ENCODE results near the gene BICC1. TPM values are rescaled to one million over a fixed set of nuclear protein-coding genes. Genes with fewer than 3 reads are reported as not detected.
A peak's percentile ranks its signal among the peaks of the same experiment; 100 is the strongest.

BICC1 gene
- total and polyA plus RNA-seq, 2 of the 4 experiments (the other 2 are of a cell fraction) = 5.7 to 42.5 TPM

DNA sequence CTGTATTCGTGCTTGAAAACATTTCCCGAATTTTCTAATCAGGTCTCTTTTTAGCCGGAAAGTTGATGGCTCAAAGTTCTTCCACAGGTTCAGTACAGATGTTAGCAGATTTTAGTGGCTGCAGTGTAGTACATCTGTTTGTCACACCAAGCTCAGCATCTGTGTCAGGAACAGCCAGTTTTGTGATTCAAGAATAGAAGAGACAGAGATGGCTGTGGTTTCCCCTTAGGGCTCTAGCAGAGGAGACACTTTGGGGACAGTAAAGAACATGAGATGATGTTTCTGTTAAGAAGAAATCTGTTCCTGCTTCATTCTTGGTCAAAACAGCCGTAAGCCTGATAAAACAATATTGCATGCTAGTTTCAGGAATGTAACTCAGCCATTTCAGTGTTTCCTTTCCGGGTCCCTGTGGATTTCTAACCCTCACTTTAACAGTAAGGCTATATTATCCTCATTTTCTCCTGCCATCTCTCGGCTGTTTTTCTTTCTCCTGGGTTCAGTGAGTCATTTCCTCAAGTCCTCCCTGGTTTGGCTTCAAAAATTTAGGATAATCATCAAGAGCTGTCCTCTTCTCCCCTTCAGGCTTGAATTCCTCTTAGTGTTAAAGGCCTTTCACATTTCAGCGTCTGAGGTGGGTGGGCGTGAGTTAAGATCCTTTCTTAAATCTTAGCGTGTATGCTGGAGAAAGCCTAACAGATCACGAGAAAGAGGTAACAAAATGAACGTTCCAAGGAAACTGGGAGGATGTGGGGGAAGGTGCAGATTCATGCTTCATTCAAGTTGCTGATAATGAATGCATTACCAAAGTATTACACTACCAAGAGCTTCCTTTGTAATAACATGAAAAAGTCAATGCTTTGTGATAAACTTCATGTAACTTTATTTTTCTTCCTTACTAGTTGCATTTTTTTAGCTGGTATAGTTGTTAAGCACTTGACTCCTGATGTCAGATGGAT is 37.1 kb upstream of the BICC1 start:
- in situ Hi-C loops (cut with MboI; ENCODE audit: low sequenced_read_pairs) (no loop called here), intact Hi-C loops (cut with micrococcal nuclease) (no loop called here), dilution Hi-C loops (cut with HindIII; ENCODE audit: low sequenced_read_pairs, unreplicated experiment) (no loop called here)
- ChIA-PET POLR2A (ENCODE audit: unreplicated experiment) (no interaction called here), CTCF (no interaction called here)
- Histone ChIP-seq H2AK5ac (ENCODE audit: low read depth, low read length) (peak overlapping the region; percentile 76), H2AFZ (replicated peaks; ENCODE audit: low read length, poor library complexity) (peak overlapping the region; percentile 83), H4K20me1 (ENCODE audit: insufficient read depth, low read length) (no peaks in the 10 kb centered on the region), H3K4me1 (ENCODE audit: control insufficient read depth, insufficient read depth, low read length) (peaks cover 13% of the 10 kb centered on the region), H3K4ac (ENCODE audit: low read depth, low read length) (peak overlapping the region; percentile 93), H4K8ac (ENCODE audit: low read depth in 2 of 2, low read length in 2 of 2) (peak overlapping the region; percentile 27 to 89), H2BK5ac (ENCODE audit: low read depth, low read length, poor library complexity, severe bottlenecking) (peak overlapping the region; percentile 97), H4K91ac (ENCODE audit: insufficient read depth, low read depth, low read length) (peak overlapping the region; percentile 79), H3K18ac (ENCODE audit: low read depth, low read length) (peak overlapping the region; percentile 95), H3K4me2 (ENCODE audit: low read depth, low read length) (peak overlapping the region; percentile 92), H3K23ac (ENCODE audit: low read depth, low read length) (peak overlapping the region; percentile 82), H2BK120ac (ENCODE audit: low read depth, low read length) (peak overlapping the region; percentile 98), H3K79me1 (ENCODE audit: low read depth in 1 of 2, low read length in 2 of 2) (no peaks in the 10 kb centered on the region), H3K27me3 (ENCODE audit: control insufficient read depth, insufficient read depth, low read length) (no peaks in the 10 kb centered on the region), H3K9me1 (ENCODE audit: insufficient read depth, low read length) (peaks cover 9% of the 10 kb centered on the region; the same call in 1 of the 2 replicates), H3K14ac (replicated peaks; ENCODE audit: low read depth, low read length) (peak overlapping the region; percentile 90), H2BK15ac (ENCODE audit: low read depth, low read length) (peak overlapping the region; percentile 81), H3K9ac (ENCODE audit: low read depth, low read length) (peak overlapping the region; percentile 68), H3K56ac (ENCODE audit: extremely low read depth, insufficient read depth, low read length) (peak overlapping the region; percentile 29), H4K5ac (ENCODE audit: low read depth, low read length) (peak overlapping the region; percentile 92), H2BK20ac (ENCODE audit: low read depth, low read length) (peak overlapping the region; percentile 98), H3K27ac (ENCODE audit: insufficient read depth, low read length) (peak overlapping the region; percentile 92), H3K4me3 (ENCODE audit: insufficient read depth, low read depth, low read length) (peak overlapping the region; percentile 24; the same call in 1 of the 2 replicates), H3K9me3 (ENCODE audit: control insufficient read depth, insufficient read depth, low read length) (no peaks in the 10 kb centered on the region), H3K36me3 (ENCODE audit: control insufficient read depth, insufficient read depth, low read length) (no peaks in the 10 kb centered on the region), H2AK9ac (replicated peaks; ENCODE audit: low read depth, low read length, poor library complexity) (no peak overlapping the region)
- ATAC-seq (ENCODE audit: low read depth) (peak; percentile 74), DNase-seq (peak; percentile 67)
- no peak for TF ChIP-seq CHD1 (IDR thresholded peaks at IDR 0.05; ENCODE audit: low read depth, low read length)
- TF ChIP-seq, protein P1, sequence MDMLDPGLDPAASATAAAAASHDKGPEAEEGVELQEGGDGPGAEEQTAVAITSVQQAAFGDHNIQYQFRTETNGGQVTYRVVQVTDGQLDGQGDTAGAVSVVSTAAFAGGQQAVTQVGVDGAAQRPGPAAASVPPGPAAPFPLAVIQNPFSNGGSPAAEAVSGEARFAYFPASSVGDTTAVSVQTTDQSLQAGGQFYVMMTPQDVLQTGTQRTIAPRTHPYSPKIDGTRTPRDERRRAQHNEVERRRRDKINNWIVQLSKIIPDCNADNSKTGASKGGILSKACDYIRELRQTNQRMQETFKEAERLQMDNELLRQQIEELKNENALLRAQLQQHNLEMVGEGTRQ (IDR thresholded peaks at IDR 0.05; ENCODE audit: low read depth, low read length) = no peak
- TF ChIP-seq MAFK (IDR thresholded peaks at IDR 0.05; ENCODE audit: low read depth, low read length) = no peak
- no peak for TF ChIP-seq CEBPB (IDR thresholded peaks at IDR 0.05; ENCODE audit: low read depth, low read length)
- TF ChIP-seq, protein P2, sequence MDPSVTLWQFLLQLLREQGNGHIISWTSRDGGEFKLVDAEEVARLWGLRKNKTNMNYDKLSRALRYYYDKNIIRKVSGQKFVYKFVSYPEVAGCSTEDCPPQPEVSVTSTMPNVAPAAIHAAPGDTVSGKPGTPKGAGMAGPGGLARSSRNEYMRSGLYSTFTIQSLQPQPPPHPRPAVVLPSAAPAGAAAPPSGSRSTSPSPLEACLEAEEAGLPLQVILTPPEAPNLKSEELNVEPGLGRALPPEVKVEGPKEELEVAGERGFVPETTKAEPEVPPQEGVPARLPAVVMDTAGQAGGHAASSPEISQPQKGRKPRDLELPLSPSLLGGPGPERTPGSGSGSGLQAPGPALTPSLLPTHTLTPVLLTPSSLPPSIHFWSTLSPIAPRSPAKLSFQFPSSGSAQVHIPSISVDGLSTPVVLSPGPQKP (IDR thresholded peaks at IDR 0.05; ENCODE audit: borderline replicate concordance, low read depth, low read length) = no peak
- TF ChIP-seq RFX5 (IDR thresholded peaks at IDR 0.05; ENCODE audit: low read depth, low read length) = no peak
- TF ChIP-seq RCOR1 (IDR thresholded peaks at IDR 0.05; ENCODE audit: insufficient replicate concordance, low read length) = no peak
- TF ChIP-seq MXI1 (IDR thresholded peaks at IDR 0.05; ENCODE audit: borderline replicate concordance, low read depth, low read length) = no peak
- WGBS, 2 experiments (ENCODE audit: extremely low coverage in 2 of 2, insufficient read length in 1 of 2) = 53% methylated on average over 5 of the region's 11 CpGs; no CpG with 5 or more reads in 1 of the 2 experiments
- no TSS peak for BruUV-seq (replicated peaks)

Data from IMR-90 (cell line).